HEK293 (cell line): ENCODE measurements around the gene PDCD7.

Experiments used
- FEZF1 ChIP-seq: fragments of 450-650 bp; formaldehyde crosslinking; IDR thresholded peaks from 2 replicates; pipeline ENCODE4 v1.5.1; 2016; ENCODE audit warnings: missing biosample characterization, missing genetic modification characterization
- GLIS2 ChIP-seq: fragments of 450-650 bp; formaldehyde crosslinking; IDR thresholded peaks from 2 replicates; pipeline ENCODE4 v1.5.1; 2016; ENCODE audit warnings: missing biosample characterization, missing genetic modification characterization
- HOXC10 ChIP-seq: sonication (generic); formaldehyde crosslinking; IDR thresholded peaks from 2 replicates; pipeline ENCODE4 v1.8.1; 2023; ENCODE audit warnings: mild to moderate bottlenecking, missing genetic modification reagents
- IKZF3 ChIP-seq: fragments of 450-650 bp; IDR thresholded peaks from 2 replicates; pipeline ENCODE4 v1.5.0; 2018; ENCODE audit warnings: missing biosample characterization, mild to moderate bottlenecking, missing genetic modification characterization, moderate library complexity
- KLF9 ChIP-seq: fragments of 450-650 bp; formaldehyde crosslinking; IDR thresholded peaks from 2 replicates; pipeline ENCODE4 v1.5.1; 2016; ENCODE audit warnings: missing biosample characterization, missing genetic modification characterization, low read depth
- MEIS1 ChIP-seq: sonication (generic); formaldehyde crosslinking; IDR thresholded peaks from 2 replicates; pipeline ENCODE4 v1.8.1; 2022; ENCODE audit warnings: missing genetic modification reagents, mild to moderate bottlenecking, borderline replicate concordance
- ZBTB17 ChIP-seq: fragments of 450-650 bp; formaldehyde crosslinking; IDR thresholded peaks from 2 replicates; pipeline ENCODE4 v1.5.1; 2016; ENCODE audit warnings: missing biosample characterization, missing genetic modification characterization
- ZBTB7A ChIP-seq: fragments of 450-650 bp; formaldehyde crosslinking; IDR thresholded peaks from 2 replicates; pipeline ENCODE4 v1.5.1; 2016; ENCODE audit warnings: low read depth, missing biosample characterization, missing genetic modification characterization
- ZNF114 ChIP-seq: fragments of 450-650 bp; formaldehyde crosslinking; IDR thresholded peaks from 2 replicates; pipeline ENCODE4 v1.5.0; 2017; ENCODE audit warnings: missing biosample characterization, missing genetic modification characterization
- ZNF202 ChIP-seq: fragments of 450-650 bp; formaldehyde crosslinking; IDR thresholded peaks from 2 replicates; pipeline ENCODE4 v1.5.1; 2016; ENCODE audit warnings: missing biosample characterization, missing genetic modification characterization, borderline replicate concordance
- ZNF211 ChIP-seq: fragments of 450-650 bp; formaldehyde crosslinking; IDR thresholded peaks from 2 replicates; pipeline ENCODE4 v1.5.1; 2016; ENCODE audit warnings: low read depth, missing biosample characterization, missing genetic modification characterization
- ZNF248 ChIP-seq: fragments of 450-650 bp; formaldehyde crosslinking; IDR thresholded peaks from 2 replicates; pipeline ENCODE4 v1.5.1; 2017; ENCODE audit warnings: missing biosample characterization, missing genetic modification characterization
- ZNF302 ChIP-seq: fragments of 450-650 bp; formaldehyde crosslinking; IDR thresholded peaks from 2 replicates; pipeline ENCODE4 v1.5.1; 2016; ENCODE audit warnings: missing biosample characterization, missing genetic modification characterization, low read depth
- ZNF423 ChIP-seq: fragments of 450-650 bp; formaldehyde crosslinking; IDR thresholded peaks from 2 replicates; pipeline ENCODE4 v1.5.1; 2016; ENCODE audit warnings: missing biosample characterization, missing genetic modification characterization
- ZNF548 ChIP-seq: fragments of 450-650 bp; formaldehyde crosslinking; IDR thresholded peaks from 2 replicates; pipeline ENCODE4 v1.5.1; 2016; ENCODE audit warnings: missing biosample characterization, missing genetic modification characterization
- ZNF571 ChIP-seq: fragments of 450-650 bp; formaldehyde crosslinking; IDR thresholded peaks from 2 replicates; pipeline ENCODE4 v1.5.0; 2017; ENCODE audit warnings: missing biosample characterization, missing genetic modification characterization
- ZNF596 ChIP-seq: fragments of 450-650 bp; IDR thresholded peaks from 2 replicates; pipeline ENCODE4 v1.5.0; 2018; ENCODE audit warnings: missing biosample characterization, mild to moderate bottlenecking, missing genetic modification characterization, moderate library complexity
- ZNF600 ChIP-seq: fragments of 450-650 bp; formaldehyde crosslinking; IDR thresholded peaks from 2 replicates; pipeline ENCODE4 v1.5.1; 2016; ENCODE audit warnings: missing biosample characterization, missing genetic modification characterization
- ZNF654 ChIP-seq: fragments of 450-650 bp; formaldehyde crosslinking; IDR thresholded peaks from 2 replicates; pipeline ENCODE4 v1.5.1; 2016; ENCODE audit warnings: low read depth, missing biosample characterization, missing genetic modification characterization
- ZNF660 ChIP-seq: fragments of 450-650 bp; IDR thresholded peaks from 2 replicates; pipeline ENCODE4 v1.5.1; 2018; ENCODE audit warnings: missing biosample characterization, mild to moderate bottlenecking, missing genetic modification characterization
- TF ChIP-seq, protein P1 (sequence below): fragments of 450-650 bp; formaldehyde crosslinking; IDR thresholded peaks from 2 replicates; pipeline ENCODE4 v1.5.1; 2016; ENCODE audit warnings: missing biosample characterization, missing genetic modification characterization
- TF ChIP-seq, protein P2 (sequence below): fragments of 450-650 bp; formaldehyde crosslinking; IDR thresholded peaks from 2 replicates; pipeline ENCODE4 v1.5.1; 2016; ENCODE audit warnings: missing biosample characterization, missing genetic modification characterization, borderline replicate concordance
- TF ChIP-seq, protein P3 (sequence below): fragments of 450-650 bp; formaldehyde crosslinking; IDR thresholded peaks from 2 replicates; pipeline ENCODE4 v1.5.1; 2017; ENCODE audit warnings: missing biosample characterization, missing genetic modification characterization
- TF ChIP-seq, protein P4 (sequence below): fragments of 450-650 bp; formaldehyde crosslinking; IDR thresholded peaks from 2 replicates; pipeline ENCODE4 v1.5.1; 2016; ENCODE audit warnings: missing biosample characterization, missing genetic modification characterization
- TF ChIP-seq, protein P5 (sequence below): fragments of 450-650 bp; formaldehyde crosslinking; conservative IDR thresholded peaks from 2 replicates; pipeline ENCODE4 v1.5.1; 2016; ENCODE audit warnings: low read depth, missing biosample characterization, missing genetic modification characterization

The PDCD7 gene

DNA sequence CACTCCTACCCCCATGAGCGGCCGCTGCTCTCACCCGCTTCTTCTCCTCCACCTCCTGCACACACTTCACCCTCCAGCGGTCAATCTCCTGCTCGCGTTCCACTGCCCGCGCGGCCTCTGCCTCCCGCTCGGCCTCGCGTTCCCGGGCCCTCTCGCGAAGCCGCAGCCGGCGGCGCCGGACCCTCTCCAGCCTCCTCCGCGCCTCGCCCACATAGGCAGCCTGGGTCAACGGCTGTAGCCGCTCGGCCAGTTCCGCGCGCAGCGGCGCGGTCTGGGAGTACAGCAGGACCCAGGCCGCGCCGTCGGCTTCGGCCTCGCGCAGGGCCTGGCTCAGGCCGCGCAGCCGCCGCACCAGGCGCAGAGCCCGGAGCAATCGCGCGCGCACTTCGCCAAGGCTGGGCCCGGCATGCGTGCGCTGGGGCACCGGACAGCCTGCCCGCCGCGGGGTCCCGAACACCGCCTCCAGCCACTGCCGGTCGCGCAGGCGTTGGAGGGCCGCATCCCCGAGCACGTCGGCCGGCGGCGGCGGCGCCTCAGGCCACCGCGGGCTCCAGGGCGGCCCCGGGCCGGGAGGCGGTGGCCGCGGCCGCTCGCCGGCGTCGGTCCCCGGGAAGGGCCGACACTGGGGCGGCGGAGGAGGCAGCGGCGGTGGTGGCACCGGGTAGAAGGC lies 595 bp downstream of the PDCD7 start (continued):
- TF ChIP-seq, protein P1, sequence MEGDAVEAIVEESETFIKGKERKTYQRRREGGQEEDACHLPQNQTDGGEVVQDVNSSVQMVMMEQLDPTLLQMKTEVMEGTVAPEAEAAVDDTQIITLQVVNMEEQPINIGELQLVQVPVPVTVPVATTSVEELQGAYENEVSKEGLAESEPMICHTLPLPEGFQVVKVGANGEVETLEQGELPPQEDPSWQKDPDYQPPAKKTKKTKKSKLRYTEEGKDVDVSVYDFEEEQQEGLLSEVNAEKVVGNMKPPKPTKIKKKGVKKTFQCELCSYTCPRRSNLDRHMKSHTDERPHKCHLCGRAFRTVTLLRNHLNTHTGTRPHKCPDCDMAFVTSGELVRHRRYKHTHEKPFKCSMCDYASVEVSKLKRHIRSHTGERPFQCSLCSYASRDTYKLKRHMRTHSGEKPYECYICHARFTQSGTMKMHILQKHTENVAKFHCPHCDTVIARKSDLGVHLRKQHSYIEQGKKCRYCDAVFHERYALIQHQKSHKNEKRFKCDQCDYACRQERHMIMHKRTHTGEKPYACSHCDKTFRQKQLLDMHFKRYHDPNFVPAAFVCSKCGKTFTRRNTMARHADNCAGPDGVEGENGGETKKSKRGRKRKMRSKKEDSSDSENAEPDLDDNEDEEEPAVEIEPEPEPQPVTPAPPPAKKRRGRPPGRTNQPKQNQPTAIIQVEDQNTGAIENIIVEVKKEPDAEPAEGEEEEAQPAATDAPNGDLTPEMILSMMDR (tag by site-specific recombination): peak; percentile 21; the same call in 1 of the 2 replicates
- no peak for TF ChIP-seq FEZF1 (tag by site-specific recombination)
- no peak for TF ChIP-seq ZNF302 (tag by site-specific recombination)
- no peak for TF ChIP-seq ZNF202 (tag by site-specific recombination)
- TF ChIP-seq ZNF660 (tag by site-specific recombination): no peak
- TF ChIP-seq ZNF571: no peak
- peak; percentile 56; the same call in 1 of the 2 replicates for TF ChIP-seq ZBTB17 (tag by site-specific recombination)
- TF ChIP-seq, protein P2, sequence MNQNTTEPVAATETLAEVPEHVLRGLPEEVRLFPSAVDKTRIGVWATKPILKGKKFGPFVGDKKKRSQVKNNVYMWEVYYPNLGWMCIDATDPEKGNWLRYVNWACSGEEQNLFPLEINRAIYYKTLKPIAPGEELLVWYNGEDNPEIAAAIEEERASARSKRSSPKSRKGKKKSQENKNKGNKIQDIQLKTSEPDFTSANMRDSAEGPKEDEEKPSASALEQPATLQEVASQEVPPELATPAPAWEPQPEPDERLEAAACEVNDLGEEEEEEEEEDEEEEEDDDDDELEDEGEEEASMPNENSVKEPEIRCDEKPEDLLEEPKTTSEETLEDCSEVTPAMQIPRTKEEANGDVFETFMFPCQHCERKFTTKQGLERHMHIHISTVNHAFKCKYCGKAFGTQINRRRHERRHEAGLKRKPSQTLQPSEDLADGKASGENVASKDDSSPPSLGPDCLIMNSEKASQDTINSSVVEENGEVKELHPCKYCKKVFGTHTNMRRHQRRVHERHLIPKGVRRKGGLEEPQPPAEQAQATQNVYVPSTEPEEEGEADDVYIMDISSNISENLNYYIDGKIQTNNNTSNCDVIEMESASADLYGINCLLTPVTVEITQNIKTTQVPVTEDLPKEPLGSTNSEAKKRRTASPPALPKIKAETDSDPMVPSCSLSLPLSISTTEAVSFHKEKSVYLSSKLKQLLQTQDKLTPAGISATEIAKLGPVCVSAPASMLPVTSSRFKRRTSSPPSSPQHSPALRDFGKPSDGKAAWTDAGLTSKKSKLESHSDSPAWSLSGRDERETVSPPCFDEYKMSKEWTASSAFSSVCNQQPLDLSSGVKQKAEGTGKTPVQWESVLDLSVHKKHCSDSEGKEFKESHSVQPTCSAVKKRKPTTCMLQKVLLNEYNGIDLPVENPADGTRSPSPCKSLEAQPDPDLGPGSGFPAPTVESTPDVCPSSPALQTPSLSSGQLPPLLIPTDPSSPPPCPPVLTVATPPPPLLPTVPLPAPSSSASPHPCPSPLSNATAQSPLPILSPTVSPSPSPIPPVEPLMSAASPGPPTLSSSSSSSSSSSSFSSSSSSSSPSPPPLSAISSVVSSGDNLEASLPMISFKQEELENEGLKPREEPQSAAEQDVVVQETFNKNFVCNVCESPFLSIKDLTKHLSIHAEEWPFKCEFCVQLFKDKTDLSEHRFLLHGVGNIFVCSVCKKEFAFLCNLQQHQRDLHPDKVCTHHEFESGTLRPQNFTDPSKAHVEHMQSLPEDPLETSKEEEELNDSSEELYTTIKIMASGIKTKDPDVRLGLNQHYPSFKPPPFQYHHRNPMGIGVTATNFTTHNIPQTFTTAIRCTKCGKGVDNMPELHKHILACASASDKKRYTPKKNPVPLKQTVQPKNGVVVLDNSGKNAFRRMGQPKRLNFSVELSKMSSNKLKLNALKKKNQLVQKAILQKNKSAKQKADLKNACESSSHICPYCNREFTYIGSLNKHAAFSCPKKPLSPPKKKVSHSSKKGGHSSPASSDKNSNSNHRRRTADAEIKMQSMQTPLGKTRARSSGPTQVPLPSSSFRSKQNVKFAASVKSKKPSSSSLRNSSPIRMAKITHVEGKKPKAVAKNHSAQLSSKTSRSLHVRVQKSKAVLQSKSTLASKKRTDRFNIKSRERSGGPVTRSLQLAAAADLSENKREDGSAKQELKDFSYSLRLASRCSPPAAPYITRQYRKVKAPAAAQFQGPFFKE (tag by site-specific recombination): no peak
- TF ChIP-seq, protein P3, sequence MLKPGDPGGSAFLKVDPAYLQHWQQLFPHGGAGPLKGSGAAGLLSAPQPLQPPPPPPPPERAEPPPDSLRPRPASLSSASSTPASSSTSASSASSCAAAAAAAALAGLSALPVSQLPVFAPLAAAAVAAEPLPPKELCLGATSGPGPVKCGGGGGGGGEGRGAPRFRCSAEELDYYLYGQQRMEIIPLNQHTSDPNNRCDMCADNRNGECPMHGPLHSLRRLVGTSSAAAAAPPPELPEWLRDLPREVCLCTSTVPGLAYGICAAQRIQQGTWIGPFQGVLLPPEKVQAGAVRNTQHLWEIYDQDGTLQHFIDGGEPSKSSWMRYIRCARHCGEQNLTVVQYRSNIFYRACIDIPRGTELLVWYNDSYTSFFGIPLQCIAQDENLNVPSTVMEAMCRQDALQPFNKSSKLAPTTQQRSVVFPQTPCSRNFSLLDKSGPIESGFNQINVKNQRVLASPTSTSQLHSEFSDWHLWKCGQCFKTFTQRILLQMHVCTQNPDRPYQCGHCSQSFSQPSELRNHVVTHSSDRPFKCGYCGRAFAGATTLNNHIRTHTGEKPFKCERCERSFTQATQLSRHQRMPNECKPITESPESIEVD: no peak
- TF ChIP-seq ZNF600: 0 out of 2 replicates have a peak, but pooled peaks have one; percentile 19
- TF ChIP-seq ZNF114 (tag by site-specific recombination): no peak
- no peak for TF ChIP-seq ZNF654 (tag by site-specific recombination)
- no peak for TF ChIP-seq ZNF423 (tag by site-specific recombination)
- TF ChIP-seq GLIS2 (tag by site-specific recombination): peak; percentile 81
- no peak for TF ChIP-seq HOXC10 (CRISPR knock-in tag)
- no peak for TF ChIP-seq ZNF211 (tag by site-specific recombination)
- no peak for TF ChIP-seq ZBTB7A
- no peak for TF ChIP-seq ZNF548
- no peak for TF ChIP-seq IKZF3 (tag by site-specific recombination)
- no peak for TF ChIP-seq MEIS1 (CRISPR knock-in tag)
- TF ChIP-seq, protein P4, sequence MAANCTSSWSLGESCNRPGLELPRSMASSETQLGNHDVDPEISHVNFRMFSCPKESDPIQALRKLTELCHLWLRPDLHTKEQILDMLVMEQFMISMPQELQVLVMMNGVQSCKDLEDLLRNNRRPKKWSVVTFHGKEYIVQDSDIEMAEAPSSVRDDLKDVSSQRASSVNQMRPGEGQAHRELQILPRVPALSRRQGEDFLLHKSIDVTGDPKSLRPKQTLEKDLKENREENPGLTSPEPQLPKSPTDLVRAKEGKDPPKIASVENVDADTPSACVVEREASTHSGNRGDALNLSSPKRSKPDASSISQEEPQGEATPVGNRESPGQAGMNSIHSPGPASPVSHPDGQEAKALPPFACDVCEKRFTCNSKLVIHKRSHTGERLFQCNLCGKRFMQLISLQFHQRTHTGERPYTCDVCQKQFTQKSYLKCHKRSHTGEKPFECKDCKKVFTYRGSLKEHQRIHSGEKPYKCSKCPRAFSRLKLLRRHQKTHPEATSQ (tag by site-specific recombination): no peak
- TF ChIP-seq ZNF596 (tag by site-specific recombination): no peak
- no peak for TF ChIP-seq KLF9 (tag by site-specific recombination)
- TF ChIP-seq, protein P5, sequence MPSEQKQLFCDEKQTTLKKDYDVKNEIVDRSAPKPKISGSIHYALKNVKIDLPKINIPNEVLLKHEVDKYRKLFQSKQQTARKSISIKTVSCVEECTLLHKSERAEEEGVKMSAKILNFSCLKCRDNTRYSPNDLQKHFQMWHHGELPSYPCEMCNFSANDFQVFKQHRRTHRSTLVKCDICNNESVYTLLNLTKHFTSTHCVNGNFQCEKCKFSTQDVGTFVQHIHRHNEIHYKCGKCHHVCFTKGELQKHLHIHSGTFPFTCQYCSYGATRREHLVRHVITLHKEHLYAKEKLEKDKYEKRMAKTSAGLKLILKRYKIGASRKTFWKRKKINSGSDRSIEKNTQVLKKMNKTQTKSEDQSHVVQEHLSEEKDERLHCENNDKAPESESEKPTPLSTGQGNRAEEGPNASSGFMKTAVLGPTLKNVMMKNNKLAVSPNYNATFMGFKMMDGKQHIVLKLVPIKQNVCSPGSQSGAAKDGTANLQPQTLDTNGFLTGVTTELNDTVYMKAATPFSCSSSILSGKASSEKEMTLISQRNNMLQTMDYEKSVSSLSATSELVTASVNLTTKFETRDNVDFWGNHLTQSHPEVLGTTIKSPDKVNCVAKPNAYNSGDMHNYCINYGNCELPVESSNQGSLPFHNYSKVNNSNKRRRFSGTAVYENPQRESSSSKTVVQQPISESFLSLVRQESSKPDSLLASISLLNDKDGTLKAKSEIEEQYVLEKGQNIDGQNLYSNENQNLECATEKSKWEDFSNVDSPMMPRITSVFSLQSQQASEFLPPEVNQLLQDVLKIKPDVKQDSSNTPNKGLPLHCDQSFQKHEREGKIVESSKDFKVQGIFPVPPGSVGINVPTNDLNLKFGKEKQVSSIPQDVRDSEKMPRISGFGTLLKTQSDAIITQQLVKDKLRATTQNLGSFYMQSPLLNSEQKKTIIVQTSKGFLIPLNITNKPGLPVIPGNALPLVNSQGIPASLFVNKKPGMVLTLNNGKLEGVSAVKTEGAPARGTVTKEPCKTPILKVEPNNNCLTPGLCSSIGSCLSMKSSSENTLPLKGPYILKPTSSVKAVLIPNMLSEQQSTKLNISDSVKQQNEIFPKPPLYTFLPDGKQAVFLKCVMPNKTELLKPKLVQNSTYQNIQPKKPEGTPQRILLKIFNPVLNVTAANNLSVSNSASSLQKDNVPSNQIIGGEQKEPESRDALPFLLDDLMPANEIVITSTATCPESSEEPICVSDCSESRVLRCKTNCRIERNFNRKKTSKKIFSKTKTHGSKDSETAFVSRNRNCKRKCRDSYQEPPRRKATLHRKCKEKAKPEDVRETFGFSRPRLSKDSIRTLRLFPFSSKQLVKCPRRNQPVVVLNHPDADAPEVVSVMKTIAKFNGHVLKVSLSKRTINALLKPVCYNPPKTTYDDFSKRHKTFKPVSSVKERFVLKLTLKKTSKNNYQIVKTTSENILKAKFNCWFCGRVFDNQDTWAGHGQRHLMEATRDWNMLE (tag by site-specific recombination): no peak
- TF ChIP-seq ZNF248 (tag by site-specific recombination): no peak
